Activated T-cell treated with anti-CD3 and anti-CD28 coated beads, Interleukin-2, amount 50 U/mL, for 4 hours (primary cell): ENCODE results near the gene MDM2. TPM values are rescaled to one million over a fixed set of nuclear protein-coding genes. Genes with fewer than 3 reads are reported as not detected.

Experiments used
- ATAC-seq, 2 donors: fragments of 200-7000 bp; cut with Tn5 transposase; one replicate each; pipeline ENCODE4 v1.10.0; 2021
- DNase-seq: peaks from one replicate; pipeline ENCODE4 v3.0.0-alpha.2; 2020
- H3K27me3 Mint-ChIP-seq: one replicate; pipeline ENCODE4 v1.8.0; 2021; ENCODE audit warnings: low read depth, mixed read lengths
- H3K36me3 Mint-ChIP-seq: one replicate; pipeline ENCODE4 v1.8.0; 2022; ENCODE audit warnings: mixed read lengths; ENCODE audit not compliant: insufficient read depth
- H3K4me1 Mint-ChIP-seq: one replicate; pipeline ENCODE4 v1.8.0; 2021; ENCODE audit warnings: low read depth, mixed read lengths
- H3K4me3 Mint-ChIP-seq: one replicate; pipeline ENCODE4 v1.8.0; 2021; ENCODE audit warnings: mild to moderate bottlenecking, moderate library complexity, mixed read lengths
- H3K9me3 Mint-ChIP-seq: one replicate; pipeline ENCODE4 v1.8.0; 2021; ENCODE audit warnings: mixed read lengths
- total RNA-seq, 3 donors: library from RNA; stranded (reverse); gene quantifications; one replicate each; pipeline ENCODE4 v1.2.1, GENCODE V29; 2021

The MDM2 gene
- total RNA-seq, 3 donors from 2014 or later = 111 to 129 (median 127) TPM

DNA sequence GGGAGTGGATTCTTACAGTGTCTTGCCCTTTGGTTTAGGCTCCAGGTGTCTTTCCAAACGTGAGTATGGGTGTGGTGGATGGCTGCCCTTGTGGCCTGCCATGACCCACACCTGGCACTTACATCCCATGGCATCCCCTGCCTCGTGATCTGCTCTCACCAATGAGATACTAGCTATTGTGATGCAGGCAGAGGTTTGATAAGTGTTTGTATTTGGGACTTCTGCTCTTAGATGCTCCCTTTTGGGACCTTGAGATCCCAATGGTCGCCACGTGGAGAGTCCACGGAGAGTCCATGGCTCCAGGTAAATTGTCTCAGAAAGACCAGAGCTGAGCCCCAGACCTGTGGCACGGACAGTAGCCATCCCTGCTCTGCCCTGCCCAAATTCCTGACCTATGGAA is 62.5 kb downstream of the MDM2 start:
- DNase-seq = no peak
- Mint-ChIP-seq H3K36me3 (peaks cover 19% of the 10 kb centered on the region), H3K4me1 (no peaks in the 10 kb centered on the region)

DNA sequence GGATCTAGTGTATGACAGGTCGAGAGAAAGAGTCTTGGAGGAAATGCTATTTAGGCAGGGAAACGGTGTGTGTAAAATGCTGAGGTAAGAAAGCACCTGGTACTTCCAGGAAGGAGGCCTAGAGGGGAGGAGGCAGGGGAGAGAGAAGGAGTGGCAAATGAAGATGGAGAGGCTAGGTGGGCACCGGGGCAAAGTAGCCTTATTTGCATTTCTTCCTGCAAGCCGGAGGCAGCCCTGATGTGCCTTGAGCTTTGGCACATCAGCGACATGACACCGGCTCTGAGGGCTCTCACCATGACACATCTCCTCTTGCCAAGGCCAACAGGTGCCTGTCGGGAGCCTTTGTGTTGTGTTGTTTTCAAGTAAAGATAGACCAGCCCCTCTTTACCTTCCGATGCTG is 63.4 kb downstream of the MDM2 start:
- DNase-seq = no peak
- Mint-ChIP-seq H3K27me3 (peaks cover 3% of the 10 kb centered on the region), H3K36me3 (peaks cover 17% of the 10 kb centered on the region), H3K4me3 (no peak overlapping the region), H3K9me3 (no peaks in the 10 kb centered on the region), H3K4me1 (no peaks in the 10 kb centered on the region)
- no peak for ATAC-seq

More for the DNA sequence above, 62.5 kb downstream of the MDM2 start:
- Mint-ChIP-seq H3K27me3 (peaks cover 3% of the 10 kb centered on the region), H3K9me3 (no peaks in the 10 kb centered on the region), H3K4me3 (no peak overlapping the region)
- no peak for ATAC-seq

DNA sequence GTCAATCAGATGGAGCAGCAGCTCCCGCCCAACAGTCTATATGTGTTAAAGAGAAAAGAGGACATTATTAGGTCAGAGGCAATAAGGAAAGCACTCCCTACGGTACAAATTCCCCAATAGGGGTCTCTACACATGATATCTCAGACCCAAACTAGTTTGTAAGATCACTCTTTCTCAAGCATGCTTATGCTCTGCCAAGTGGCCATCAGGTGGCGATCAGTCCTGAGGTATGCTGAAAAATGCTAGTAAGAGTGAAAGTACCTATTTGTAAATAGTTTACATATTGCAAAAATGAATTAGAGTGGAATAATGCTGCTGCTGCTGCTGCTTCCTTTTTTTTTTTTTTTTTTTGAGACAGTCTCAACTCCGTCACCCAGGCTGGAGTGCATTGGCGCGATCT is 63.9 kb downstream of the MDM2 start:
- Mint-ChIP-seq H3K4me1 (no peaks in the 10 kb centered on the region), H3K4me3 (no peak overlapping the region), H3K36me3 (peaks cover 15% of the 10 kb centered on the region), H3K9me3 (no peaks in the 10 kb centered on the region), H3K27me3 (peaks cover 4% of the 10 kb centered on the region)
- no peak for DNase-seq
- no peak for ATAC-seq

DNA sequence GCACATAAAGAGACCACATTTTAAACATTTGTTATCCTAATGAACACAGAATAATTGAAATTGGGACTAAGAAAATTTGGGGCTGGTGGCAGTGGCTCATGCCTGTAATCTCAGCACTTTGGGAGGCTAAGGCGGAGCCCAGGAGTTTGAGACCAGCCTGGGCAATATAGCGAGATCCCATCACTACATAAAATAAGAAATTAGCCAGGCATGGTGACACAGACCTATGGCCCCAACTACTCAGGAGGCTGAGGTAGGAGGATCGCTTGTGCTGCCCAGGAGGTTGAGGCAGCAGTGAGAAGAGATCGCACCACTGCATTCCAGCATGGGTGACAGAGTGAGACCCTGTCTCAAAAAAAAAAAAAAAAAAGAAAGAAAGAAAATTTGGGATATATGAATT is 65.3 kb downstream of the MDM2 start:
- Mint-ChIP-seq H3K4me1 (no peaks in the 10 kb centered on the region), H3K36me3 (peaks cover 13% of the 10 kb centered on the region), H3K9me3 (no peaks in the 10 kb centered on the region), H3K4me3 (no peak overlapping the region), H3K27me3 (peaks cover 6% of the 10 kb centered on the region)
- DNase-seq (no peak), ATAC-seq (no peak)

DNA sequence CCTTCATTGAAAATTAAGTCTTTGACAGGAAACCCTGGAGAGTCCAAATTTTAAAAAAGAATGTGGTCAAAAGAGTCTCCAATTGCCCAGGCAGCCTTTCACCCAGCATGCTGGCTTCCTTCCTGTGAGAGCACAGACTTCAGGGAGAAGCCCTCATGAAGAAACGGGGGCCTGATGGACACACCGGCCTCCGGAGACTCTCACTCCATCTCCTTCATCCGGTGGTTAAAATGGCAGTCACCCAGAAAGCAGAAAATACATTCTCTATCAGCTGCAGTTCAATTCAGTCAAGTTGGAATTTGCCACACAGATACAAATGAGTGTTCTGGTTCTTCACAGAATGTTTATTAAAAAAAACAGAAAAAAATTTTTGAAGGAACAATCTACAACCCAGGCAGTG is 68.5 kb downstream of the MDM2 start:
- Mint-ChIP-seq H3K36me3 (peaks cover 3% of the 10 kb centered on the region), H3K4me1 (no peaks in the 10 kb centered on the region), H3K4me3 (no peak overlapping the region), H3K27me3 (peaks cover 6% of the 10 kb centered on the region), H3K9me3 (no peaks in the 10 kb centered on the region)
- no peak for ATAC-seq
- no peak for DNase-seq

DNA sequence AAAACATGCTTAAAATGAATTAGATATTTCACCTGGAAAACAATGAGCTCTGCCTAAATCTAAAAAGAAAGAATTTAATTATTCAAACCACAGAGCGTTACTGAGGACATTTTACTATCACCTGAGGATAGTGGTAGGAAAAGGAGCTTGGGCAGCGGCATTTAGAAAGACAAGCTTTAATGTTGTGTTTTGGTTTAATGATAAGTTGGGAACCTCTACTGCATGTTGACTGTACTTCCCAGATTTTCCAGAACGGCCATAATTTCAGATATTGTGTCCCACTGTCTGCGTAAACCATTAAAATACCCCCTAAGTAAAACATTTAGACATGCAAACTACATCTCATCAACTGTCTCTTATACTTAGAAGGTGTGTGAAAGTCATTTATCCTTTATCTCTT is 69.6 kb downstream of the MDM2 start:
- H3K4me3 Mint-ChIP-seq = no peak overlapping the region
- no peak for ATAC-seq
- no peak for DNase-seq
- no peaks in the 10 kb centered on the region for H3K9me3 Mint-ChIP-seq
- H3K4me1 Mint-ChIP-seq = no peaks in the 10 kb centered on the region
- H3K36me3 Mint-ChIP-seq = peaks cover 3% of the 10 kb centered on the region
- peaks cover 2% of the 10 kb centered on the region for H3K27me3 Mint-ChIP-seq

DNA sequence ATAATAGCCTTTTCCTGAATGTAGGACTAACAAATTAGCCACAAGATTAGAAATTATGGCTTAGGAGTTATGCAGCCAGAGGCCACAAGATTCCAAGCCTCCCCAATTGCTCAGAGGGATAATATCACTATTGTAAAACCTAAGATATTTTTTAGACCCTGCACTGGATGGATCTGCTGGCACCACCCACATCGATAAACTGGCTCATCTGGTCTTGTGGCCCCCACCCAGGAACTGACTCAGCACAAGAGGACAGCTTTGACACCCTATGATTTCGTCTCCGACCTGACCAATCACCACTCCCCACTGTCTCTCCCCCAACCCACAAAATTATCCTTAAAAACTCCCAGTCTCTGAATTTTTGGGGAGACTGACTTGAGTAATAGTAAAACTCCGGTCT is 70.3 kb downstream of the MDM2 start:
- H3K36me3 Mint-ChIP-seq = peaks cover 5% of the 10 kb centered on the region
- no peaks in the 10 kb centered on the region for H3K9me3 Mint-ChIP-seq
- H3K4me1 Mint-ChIP-seq = no peaks in the 10 kb centered on the region
- H3K4me3 Mint-ChIP-seq = no peak overlapping the region
- ATAC-seq (no peak), DNase-seq (no peak)
- H3K27me3 Mint-ChIP-seq = peaks cover 2% of the 10 kb centered on the region

DNA sequence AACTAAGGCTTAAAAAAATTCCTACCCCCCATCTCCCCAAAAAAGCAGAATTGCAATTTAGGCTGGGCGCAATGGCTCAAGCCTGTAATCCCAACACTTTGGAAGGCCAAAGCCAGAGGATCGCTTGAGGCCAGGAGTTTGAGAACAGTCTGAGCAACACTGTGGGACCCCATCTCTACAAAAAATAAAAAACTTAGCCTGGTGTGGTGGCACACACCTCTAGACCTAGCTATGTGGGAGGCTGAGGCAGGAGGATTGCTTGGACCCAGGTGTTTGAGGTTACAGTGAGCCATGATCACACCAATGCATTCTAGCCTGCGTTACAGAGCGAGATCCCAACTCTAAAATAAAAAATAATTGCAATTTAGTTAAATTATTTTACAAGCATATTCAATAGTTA is 70.9 kb downstream of the MDM2 start:
- no peak for DNase-seq
- ATAC-seq = no peak
- Mint-ChIP-seq H3K36me3 (peaks cover 7% of the 10 kb centered on the region), H3K4me1 (no peaks in the 10 kb centered on the region), H3K27me3 (peaks cover 2% of the 10 kb centered on the region), H3K9me3 (no peaks in the 10 kb centered on the region), H3K4me3 (no peak overlapping the region)

DNA sequence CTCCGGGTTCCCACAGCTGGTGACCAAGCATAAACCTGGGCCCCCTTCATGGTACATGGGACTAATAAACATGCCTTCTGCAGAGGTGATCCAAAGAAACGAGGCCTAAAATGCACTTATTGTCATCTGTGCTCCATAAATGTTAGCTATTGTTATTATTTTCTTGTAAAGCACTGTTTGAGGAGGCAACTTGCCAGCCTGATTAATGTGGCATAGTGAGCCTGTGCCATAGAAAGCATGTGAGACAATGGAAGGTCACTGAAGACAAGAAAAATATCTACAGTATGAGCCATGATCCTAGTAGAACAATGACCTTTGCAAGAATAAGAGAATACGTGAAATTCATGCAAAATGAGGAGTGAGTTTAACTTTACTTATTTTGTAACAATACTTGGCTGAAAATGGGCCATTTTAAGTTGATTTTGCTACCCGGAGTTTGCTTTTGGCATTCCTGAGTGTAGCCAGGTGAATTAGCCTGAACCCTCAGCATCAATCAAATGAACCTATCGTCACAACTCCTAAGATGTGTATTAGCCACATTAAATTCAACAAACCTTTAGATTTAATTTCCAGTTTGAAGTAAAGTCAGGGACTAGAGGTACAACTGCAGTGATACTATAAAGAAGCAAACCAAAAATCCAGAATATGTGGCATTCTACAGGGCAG is 72.8 kb downstream of the MDM2 start:
- Mint-ChIP-seq H3K36me3 (peaks cover 9% of the 10 kb centered on the region), H3K27me3 (peaks cover 2% of the 10 kb centered on the region), H3K9me3 (no peaks in the 10 kb centered on the region), H3K4me1 (no peaks in the 10 kb centered on the region), H3K4me3 (no peak overlapping the region)
- DNase-seq (no peak), ATAC-seq (no peak)

DNA sequence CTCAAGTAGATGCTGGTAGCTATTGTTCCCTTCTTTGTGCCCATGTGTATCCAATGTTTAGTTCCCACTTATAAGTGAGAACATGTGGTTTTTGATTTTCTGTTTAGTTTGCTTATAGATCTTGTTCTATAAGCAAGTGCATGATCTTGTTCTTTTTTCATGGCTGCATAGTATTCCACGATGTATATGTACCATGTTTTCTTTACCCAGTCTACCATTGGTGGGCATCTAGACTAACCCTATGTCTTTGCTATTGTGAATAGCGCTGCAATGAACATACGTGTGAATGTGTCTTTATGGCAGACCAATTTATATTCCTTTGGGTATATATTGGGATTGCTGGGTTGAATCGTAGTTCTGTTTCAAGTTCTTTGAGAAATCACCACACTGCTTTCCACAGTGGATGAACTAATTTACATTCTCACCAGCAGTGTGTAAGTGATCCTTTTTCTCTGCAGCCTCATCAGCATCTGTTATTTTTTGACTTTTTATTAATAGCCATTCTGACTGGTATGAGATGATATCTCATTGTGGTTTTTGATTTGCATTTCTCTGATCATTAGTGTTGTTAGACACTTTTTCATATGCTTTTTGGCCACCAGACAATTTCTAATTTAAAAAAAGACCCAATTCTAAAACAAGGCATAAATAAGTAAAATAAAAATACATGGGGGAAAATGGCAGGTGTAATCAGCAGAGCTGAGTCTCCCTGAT is 74.4 kb downstream of the MDM2 start:
- Mint-ChIP-seq H3K27me3 (no peaks in the 10 kb centered on the region), H3K4me1 (no peaks in the 10 kb centered on the region), H3K9me3 (no peaks in the 10 kb centered on the region), H3K4me3 (no peak overlapping the region), H3K36me3 (peaks cover 9% of the 10 kb centered on the region)
- DNase-seq = no peak
- no peak for ATAC-seq

DNA sequence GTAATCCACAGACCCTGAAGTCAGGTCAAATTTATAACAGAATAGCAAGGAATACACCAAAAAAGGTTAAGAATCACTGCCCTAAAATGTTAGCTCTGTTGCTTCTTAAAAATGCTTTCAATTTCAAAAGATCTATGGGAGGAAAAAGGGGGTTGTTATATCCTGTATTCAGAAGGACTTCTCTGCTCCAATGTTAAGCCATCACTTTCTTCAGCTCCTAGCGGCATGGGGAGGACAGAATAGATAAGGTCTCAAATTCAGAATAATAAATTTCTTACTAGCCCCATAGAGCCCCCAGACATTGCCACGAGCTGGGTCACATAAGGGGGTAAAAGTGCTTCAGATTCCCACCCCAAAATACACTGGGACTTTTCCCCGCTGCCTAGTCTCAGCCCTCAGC is 75.2 kb downstream of the MDM2 start:
- H3K36me3 Mint-ChIP-seq = peaks cover 9% of the 10 kb centered on the region
- no peak for DNase-seq
- no peaks in the 10 kb centered on the region for H3K9me3 Mint-ChIP-seq
- no peak overlapping the region for H3K4me3 Mint-ChIP-seq
- no peak for ATAC-seq
- H3K27me3 Mint-ChIP-seq = no peaks in the 10 kb centered on the region
- H3K4me1 Mint-ChIP-seq = no peaks in the 10 kb centered on the region

DNA sequence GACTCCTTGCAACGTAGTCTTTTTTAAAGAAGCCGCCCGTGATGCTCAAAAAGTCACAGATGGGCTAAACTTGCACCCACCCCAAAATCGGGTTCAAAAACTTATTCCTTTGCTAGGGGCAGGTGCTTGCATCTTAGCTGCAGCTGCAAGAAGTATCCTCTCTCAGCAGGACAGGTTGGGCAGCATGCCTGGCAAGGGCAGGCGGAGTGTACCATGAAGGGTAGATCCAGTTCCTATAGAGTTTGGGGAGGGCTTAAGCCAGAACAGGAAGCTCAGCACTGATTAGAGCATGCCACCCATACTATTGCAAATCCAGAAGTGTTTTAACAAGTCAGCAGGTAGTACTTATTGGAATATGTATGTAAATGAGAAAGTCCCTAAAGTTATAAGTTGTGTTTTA is 76.3 kb downstream of the MDM2 start:
- Mint-ChIP-seq H3K36me3 (peaks cover 7% of the 10 kb centered on the region), H3K27me3 (no peaks in the 10 kb centered on the region), H3K4me3 (no peak overlapping the region), H3K4me1 (peaks cover 2% of the 10 kb centered on the region), H3K9me3 (no peaks in the 10 kb centered on the region)
- ATAC-seq = no peak
- DNase-seq = no peak

DNA sequence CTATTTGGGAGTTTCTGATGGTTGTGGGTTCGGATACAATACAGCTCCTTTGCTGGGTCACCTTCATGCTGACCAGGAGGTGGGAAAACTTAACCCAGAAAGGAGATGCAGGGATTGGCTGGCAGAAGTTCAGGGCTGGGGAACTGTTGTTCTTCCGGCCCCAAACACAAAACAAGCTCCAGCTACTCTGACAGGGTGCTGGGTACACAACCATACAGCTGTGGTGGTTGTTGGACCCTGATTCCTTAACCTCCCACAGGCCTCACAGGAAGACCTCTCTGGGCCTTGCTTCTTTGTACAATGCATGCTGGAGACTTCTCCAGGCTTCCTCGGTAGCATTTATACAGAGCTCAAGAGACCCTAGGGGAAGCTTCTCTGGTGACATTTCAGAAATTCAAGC is 77.4 kb downstream of the MDM2 start:
- peaks cover 2% of the 10 kb centered on the region for H3K4me1 Mint-ChIP-seq
- DNase-seq (no peak), ATAC-seq (no peak)
- H3K9me3 Mint-ChIP-seq = no peaks in the 10 kb centered on the region
- H3K27me3 Mint-ChIP-seq = no peaks in the 10 kb centered on the region
- peaks cover 6% of the 10 kb centered on the region for H3K36me3 Mint-ChIP-seq
- no peak overlapping the region for H3K4me3 Mint-ChIP-seq

DNA sequence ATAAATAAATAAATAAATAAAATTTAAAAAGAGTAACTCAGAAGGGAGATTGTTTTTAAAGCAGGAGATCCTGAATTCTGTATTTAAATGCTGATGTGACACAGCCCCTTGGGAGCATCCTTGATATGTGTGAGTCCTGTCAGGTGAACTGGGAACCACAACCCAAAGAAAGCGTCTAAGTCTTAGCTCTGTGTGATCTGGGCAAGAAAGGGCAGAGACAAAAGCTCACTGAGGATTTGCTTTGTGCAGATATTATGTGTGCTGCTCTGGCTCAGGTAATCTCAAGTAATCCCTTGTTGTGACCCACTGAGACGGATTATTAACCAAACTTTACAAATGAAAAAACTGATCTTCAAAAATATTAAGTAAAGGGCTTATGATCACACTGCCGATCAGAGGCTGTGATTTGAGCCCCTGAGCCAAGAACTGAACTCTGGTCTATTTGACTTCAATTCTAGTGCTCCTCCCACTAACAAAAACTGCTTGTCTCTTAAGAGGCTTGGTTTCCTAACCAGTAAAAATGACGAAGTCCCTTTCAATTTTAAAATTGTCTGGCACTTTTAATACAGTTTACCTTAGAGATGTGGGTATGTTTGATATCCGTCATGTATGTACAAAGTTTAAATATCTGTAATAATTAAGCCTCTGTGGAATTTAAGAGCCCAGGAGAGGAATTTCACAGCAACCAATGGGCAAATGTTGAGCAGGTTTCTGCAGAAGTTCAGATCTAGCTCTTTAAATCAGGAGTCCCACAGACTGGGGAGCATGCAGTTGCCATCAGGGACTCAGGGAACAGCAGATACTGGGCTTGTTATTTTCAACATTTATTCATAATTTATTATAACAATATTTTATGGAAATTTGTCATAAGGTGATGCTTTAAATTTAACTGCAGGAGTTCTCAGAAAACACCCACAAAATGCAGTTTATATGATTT is 78.9 kb downstream of the MDM2 start:
- Mint-ChIP-seq H3K27me3 (no peaks in the 10 kb centered on the region), H3K9me3 (no peaks in the 10 kb centered on the region), H3K4me3 (no peak overlapping the region), H3K36me3 (peaks cover 9% of the 10 kb centered on the region), H3K4me1 (peaks cover 10% of the 10 kb centered on the region)
- no peak for DNase-seq
- ATAC-seq = no peak
